Measurements from ENCODE around the gene CCDC116.

Gene CCDC116

GRCh38 chr22:21632237-21632895 lies at the start of gene CCDC116:
Gene CCDC116, plus strand, starts transcription at chr22:21632760. Its CDS starts 422 bp downstream, at chr22:21633182.
- no peak for DNase-seq (ENCODE audit: low spot score)
- Histone ChIP-seq H3K4me3 (no peak within 1 kb of the TSS), H3K27ac (no peak within 1 kb of the TSS)
- TF ChIP-seq, protein P1, sequence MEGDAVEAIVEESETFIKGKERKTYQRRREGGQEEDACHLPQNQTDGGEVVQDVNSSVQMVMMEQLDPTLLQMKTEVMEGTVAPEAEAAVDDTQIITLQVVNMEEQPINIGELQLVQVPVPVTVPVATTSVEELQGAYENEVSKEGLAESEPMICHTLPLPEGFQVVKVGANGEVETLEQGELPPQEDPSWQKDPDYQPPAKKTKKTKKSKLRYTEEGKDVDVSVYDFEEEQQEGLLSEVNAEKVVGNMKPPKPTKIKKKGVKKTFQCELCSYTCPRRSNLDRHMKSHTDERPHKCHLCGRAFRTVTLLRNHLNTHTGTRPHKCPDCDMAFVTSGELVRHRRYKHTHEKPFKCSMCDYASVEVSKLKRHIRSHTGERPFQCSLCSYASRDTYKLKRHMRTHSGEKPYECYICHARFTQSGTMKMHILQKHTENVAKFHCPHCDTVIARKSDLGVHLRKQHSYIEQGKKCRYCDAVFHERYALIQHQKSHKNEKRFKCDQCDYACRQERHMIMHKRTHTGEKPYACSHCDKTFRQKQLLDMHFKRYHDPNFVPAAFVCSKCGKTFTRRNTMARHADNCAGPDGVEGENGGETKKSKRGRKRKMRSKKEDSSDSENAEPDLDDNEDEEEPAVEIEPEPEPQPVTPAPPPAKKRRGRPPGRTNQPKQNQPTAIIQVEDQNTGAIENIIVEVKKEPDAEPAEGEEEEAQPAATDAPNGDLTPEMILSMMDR (IDR thresholded peaks at IDR 0.05) = no peak

DNA sequence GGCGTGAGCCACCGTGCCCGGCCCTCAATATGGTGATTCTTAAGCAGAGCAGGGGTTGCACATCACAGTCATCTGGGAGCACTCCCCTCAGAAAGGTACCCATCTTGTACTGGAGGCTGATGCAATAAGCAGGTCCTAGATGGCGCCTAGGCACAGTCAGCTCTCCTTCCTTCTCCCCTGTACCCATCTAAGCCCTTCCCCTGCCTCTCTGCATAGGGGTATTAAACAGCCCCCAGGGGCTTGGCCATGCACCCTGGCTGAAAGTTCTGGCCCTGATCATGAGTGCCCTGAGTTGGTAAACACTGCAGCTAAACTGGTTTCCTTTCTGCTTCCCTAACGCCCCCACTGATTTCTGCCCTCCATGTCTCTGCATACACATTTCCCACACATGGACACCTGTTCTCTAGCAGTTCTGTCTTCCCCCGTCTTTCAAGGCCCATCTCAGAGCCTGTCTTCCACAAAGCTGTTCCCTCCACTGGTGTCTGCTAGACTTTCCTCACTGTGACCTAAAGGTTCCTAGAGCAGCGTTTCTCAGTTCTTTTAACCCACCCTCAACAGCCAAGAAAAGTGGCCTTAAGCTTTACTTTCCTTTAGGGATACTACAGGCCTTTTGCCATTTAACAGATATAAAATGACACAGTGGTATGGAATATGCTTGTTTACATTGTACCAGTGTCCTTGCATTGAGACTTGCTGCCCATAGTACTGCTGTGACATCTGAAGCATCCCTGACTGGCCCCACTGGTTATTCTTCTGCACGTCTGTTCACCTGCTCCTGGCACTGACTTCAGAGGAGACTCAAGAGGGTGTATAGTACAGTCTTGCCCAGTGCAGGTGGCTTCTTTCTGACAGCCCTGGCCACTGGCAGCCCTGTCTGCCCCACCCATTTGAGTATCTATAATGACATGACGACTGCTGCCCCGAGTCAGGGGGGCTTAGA lies 49.5 kb upstream of the CCDC116 start:
- Histone ChIP-seq H3K4me3 (no peak overlapping the region), H3K27ac (no peak overlapping the region)
- TF ChIP-seq, protein P1 (IDR thresholded peaks at IDR 0.05) = no peak
- DNase-seq (ENCODE audit: low spot score) = no peak

- no peak overlapping the region for H3K4me3 ChIP-seq
- no peak overlapping the region for H3K27ac ChIP-seq
Measured at GRCh38 chr22:21585389-21585788, 47.2 kb upstream of the CCDC116 start.

GRCh38 chr22:21587803-21588611 lies 44.6 kb upstream of the CCDC116 start:
- DNase-seq (ENCODE audit: low spot score) = no peak
- TF ChIP-seq, protein P1 (IDR thresholded peaks at IDR 0.05) = no peak
- H3K27ac ChIP-seq = no peak overlapping the region

More at GRCh38 chr22:21585389-21585788, 47.2 kb upstream of the CCDC116 start:
- TF ChIP-seq, protein P1 (IDR thresholded peaks at IDR 0.05) = no peak
- DNase-seq (ENCODE audit: low spot score) = no peak

GRCh38 chr22:21589396-21589795 lies 43.2 kb upstream of the CCDC116 start:
- Histone ChIP-seq H3K27ac (no peak overlapping the region), H3K4me3 (no peak overlapping the region)
- TF ChIP-seq, protein P1 (IDR thresholded peaks at IDR 0.05) = no peak
- no peak for DNase-seq (ENCODE audit: low spot score)

More at GRCh38 chr22:21587803-21588611, 44.6 kb upstream of the CCDC116 start:
- H3K4me3 ChIP-seq = no peak overlapping the region

DNA sequence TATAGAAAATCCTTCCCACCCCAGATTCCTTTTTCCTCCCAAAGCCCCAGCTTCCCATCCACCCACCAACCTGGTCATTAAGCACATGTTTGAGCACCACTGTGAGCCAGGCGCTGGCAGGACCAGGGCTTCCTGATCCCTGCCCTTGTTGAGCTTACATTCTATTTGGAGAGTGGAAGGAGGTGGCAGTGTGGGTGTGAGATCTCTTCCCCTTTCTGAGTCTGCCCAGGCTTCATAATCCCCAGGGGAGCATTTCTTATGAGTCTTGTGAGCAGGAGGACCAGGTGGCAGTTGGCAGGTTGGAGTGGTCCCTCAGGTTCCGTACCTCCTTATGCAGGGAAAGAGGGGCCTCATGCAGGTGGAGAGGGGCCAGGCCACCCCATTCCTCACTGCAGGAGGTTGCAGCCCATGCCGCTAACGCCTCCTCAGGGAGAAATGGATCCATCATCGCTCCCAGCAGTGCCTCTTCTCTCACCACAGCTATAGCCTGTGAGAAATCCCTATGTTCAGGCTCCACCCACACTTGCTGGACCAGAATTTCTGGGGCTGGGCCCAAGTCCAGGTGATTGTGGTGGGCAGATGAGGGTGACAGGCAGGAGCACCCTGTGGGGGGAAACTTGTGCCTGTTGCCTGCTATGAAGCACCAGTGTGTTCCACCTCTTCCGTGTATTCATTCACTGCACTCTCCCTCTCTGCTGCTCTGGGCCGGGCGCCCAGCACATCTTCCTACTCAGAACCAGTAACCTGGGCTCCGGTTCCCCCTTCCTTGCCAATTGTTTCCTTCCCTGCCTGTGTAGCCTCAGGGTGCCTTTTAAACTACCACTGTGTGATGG lies 41.5 kb upstream of the CCDC116 start:
- no peak overlapping the region for H3K4me3 ChIP-seq
- TF ChIP-seq, protein P1 (IDR thresholded peaks at IDR 0.05) = no peak
- H3K27ac ChIP-seq = peak overlapping the region in 1 of 2 donors; percentile 25
- no peak for DNase-seq (ENCODE audit: low spot score)

All from coronary artery (tissue), 2 donors.